ENCODE measurements around the gene SLCO2B1. TPM values are rescaled to one million over a fixed set of nuclear protein-coding genes. Genes with fewer than 3 reads are reported as not detected.

Gene SLCO2B1
- total RNA-seq, 1 donor from 2014 or later, result 185 TPM

GRCh38 chr11:75145196-75145971, 5.5 kb upstream of the SLCO2B1 start:
- peak; percentile 83 for DNase-seq (ENCODE audit: low spot score)

GRCh38 chr11:75145972-75146519, 4.9 kb upstream of the SLCO2B1 start:
- no peak for DNase-seq (ENCODE audit: low spot score)

- peak; percentile 41 for DNase-seq (ENCODE audit: low spot score)
These were observed 4.2 kb upstream of the SLCO2B1 start for GRCh38 chr11:75146711-75147110.

- peak; percentile 43 for DNase-seq (ENCODE audit: low spot score)
These were observed 3.6 kb upstream of the SLCO2B1 start for GRCh38 chr11:75147191-75147874.

GRCh38 chr11:75147875-75148263, 3.0 kb upstream of the SLCO2B1 start:
- DNase-seq (ENCODE audit: low spot score), result peak; percentile 73

GRCh38 chr11:75148436-75148983, 2.4 kb upstream of the SLCO2B1 start:
- peak; percentile 37 for DNase-seq (ENCODE audit: low spot score)

- DNase-seq (ENCODE audit: low spot score), result no peak
These were observed 991 bp upstream of the SLCO2B1 start for GRCh38 chr11:75149766-75150465.

GRCh38 chr11:75151346-75152047, 590 bp downstream of the SLCO2B1 start:
- no peak for DNase-seq (ENCODE audit: low spot score)

GRCh38 chr11:75152090-75152489, 1.2 kb downstream of the SLCO2B1 start:
- no peak for DNase-seq (ENCODE audit: low spot score)

GRCh38 chr11:75152651-75153427, 1.9 kb downstream of the SLCO2B1 start:
- no peak for DNase-seq (ENCODE audit: low spot score)

GRCh38 chr11:75154646-75155569, 4.0 kb downstream of the SLCO2B1 start:
- DNase-seq (ENCODE audit: low spot score), result no peak

GRCh38 chr11:75155570-75156422, 4.9 kb downstream of the SLCO2B1 start:
- DNase-seq (ENCODE audit: low spot score), result no peak

- DNase-seq (ENCODE audit: low spot score), result no peak
These were observed 7.3 kb downstream of the SLCO2B1 start for GRCh38 chr11:75158241-75158640.

- no peak for DNase-seq (ENCODE audit: low spot score)
These were observed 7.8 kb downstream of the SLCO2B1 start for GRCh38 chr11:75158696-75159150.

GRCh38 chr11:75159151-75159953, 8.4 kb downstream of the SLCO2B1 start:
- DNase-seq (ENCODE audit: low spot score), result no peak

GRCh38 chr11:75160220-75160757, 9.4 kb downstream of the SLCO2B1 start:
- no peak for DNase-seq (ENCODE audit: low spot score)

- DNase-seq (ENCODE audit: low spot score), result no peak
These were observed 10.0 kb downstream of the SLCO2B1 start for GRCh38 chr11:75160880-75161279.

All from mesenteric fat pad (tissue), 1 donor.